Activated CD4-positive, alpha-beta T cell treated with anti-CD3 and anti-CD28 coated beads, Interleukin-2, amount 10 ng/mL, durations not matched to agents 7 days and 5 days (primary cell): ENCODE measurements around the gene CPNE2. TPM values are rescaled to one million over a fixed set of nuclear protein-coding genes. Genes with fewer than 3 reads are reported as not detected.
A peak's percentile ranks its signal among the peaks of the same experiment; 100 is the strongest.
"Not testable (repeated sequence)": the region's sequence is repeated elsewhere in the genome, so short reads cannot be mapped to it uniquely, and the experiment has no call there.

ENCODE experiments used
- CTCF ChIA-PET: fragments of 350-600 bp; sonication (Branson Sonifier 250); formaldehyde crosslinking; loops from one replicate; lab custom pipeline; 2021; ENCODE audit warnings: antibody characterized with exemption; lab: Charles Lee
- POLR2A ChIA-PET: fragments of 350-600 bp; sonication (Branson Sonifier 250); formaldehyde crosslinking; loops from one replicate; lab custom pipeline; 2021; ENCODE audit warnings: antibody characterized with exemption; lab: Charles Lee
- DNase-seq: peaks from one replicate; pipeline ENCODE4 v3.0.0-alpha.2; 2020
- H3K27ac Mint-ChIP-seq: one replicate; pipeline ENCODE4 v1.8.0; 2021; ENCODE audit warnings: mild to moderate bottlenecking, moderate library complexity, mixed read lengths
- H3K27me3 Mint-ChIP-seq: one replicate; pipeline ENCODE4 v1.8.0; 2021; ENCODE audit warnings: mixed read lengths
- H3K36me3 Mint-ChIP-seq: one replicate; pipeline ENCODE4 v1.8.0; 2021; ENCODE audit warnings: low read depth, mixed read lengths
- H3K4me1 Mint-ChIP-seq: one replicate; pipeline ENCODE4 v1.8.0; 2021; ENCODE audit warnings: mixed read lengths
- H3K4me3 Mint-ChIP-seq: one replicate; pipeline ENCODE4 v1.8.0; 2021; ENCODE audit warnings: mild to moderate bottlenecking, moderate library complexity, mixed read lengths
- H3K9me3 Mint-ChIP-seq: one replicate; pipeline ENCODE4 v1.8.0; 2021; ENCODE audit warnings: mixed read lengths
- total RNA-seq, 2 experiments: library from RNA; stranded (reverse); gene quantifications; one replicate each; pipeline ENCODE4 v1.2.3, GENCODE V29; 2021

The CPNE2 gene
- total RNA-seq, 2 experiments from 2014 or later: 3.1 to 3.6 TPM

GRCh38 chr16:57187902-57188710 lies 95.7 kb downstream of the CPNE2 start:
- CTCF ChIA-PET: interaction anchor here (1.0 to 1.3 kb wide), 2 partner anchors 8 to 46 kb away, joined by 3 read pairs; no protein-coding TSS in a partner anchor
- DNase-seq, H3K9me3 Mint-ChIP-seq, H3K27ac Mint-ChIP-seq, POLR2A ChIA-PET, H3K27me3 Mint-ChIP-seq: not testable (repeated sequence)
- H3K36me3 Mint-ChIP-seq: peaks cover 18% of the 10 kb centered on the region
- H3K4me1 Mint-ChIP-seq: peaks cover 45% of the 10 kb centered on the region
- peak overlapping the region; percentile 98 for H3K4me3 Mint-ChIP-seq

- POLR2A ChIA-PET: no interaction called here
- DNase-seq: no peak
Measured at GRCh38 chr16:57188711-57189002, 96.3 kb downstream of the CPNE2 start.

GRCh38 chr16:57189527-57189926 lies 97.1 kb downstream of the CPNE2 start:
- H3K27me3 Mint-ChIP-seq, H3K27ac Mint-ChIP-seq, H3K4me3 Mint-ChIP-seq, CTCF ChIA-PET, DNase-seq, POLR2A ChIA-PET, H3K9me3 Mint-ChIP-seq: not testable (repeated sequence)
- Mint-ChIP-seq H3K36me3 (peaks cover 13% of the 10 kb centered on the region), H3K4me1 (peaks cover 39% of the 10 kb centered on the region)

More at GRCh38 chr16:57188711-57189002, 96.3 kb downstream of the CPNE2 start:
- H3K4me1 Mint-ChIP-seq: peaks cover 45% of the 10 kb centered on the region
- peaks cover 2% of the 10 kb centered on the region for H3K9me3 Mint-ChIP-seq
- no peaks in the 10 kb centered on the region for H3K27me3 Mint-ChIP-seq
- no peak overlapping the region for H3K4me3 Mint-ChIP-seq
- CTCF ChIA-PET: no interaction called here
- no peak overlapping the region for H3K27ac Mint-ChIP-seq
- peaks cover 18% of the 10 kb centered on the region for H3K36me3 Mint-ChIP-seq

DNA sequence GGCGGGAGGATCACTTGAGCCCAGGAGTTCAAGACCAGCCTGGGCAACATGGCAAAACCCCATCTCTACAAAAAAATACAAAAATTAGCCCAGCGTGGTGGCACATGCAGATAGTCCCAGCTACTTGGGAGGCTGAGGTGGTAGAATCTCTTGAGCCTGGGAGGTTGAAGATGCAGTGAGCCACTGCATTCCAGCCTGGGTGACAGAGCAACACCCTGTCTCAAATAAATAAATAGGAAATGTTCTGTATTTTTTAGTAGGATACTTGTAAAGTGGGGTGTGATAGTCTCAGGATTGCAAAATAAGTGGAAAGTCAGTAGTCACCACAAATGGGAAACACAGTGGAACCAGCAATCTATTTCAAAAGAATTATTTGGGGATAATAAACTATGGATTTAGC lies 97.8 kb downstream of the CPNE2 start:
- Mint-ChIP-seq H3K36me3 (peaks cover 13% of the 10 kb centered on the region), H3K4me1 (peaks cover 33% of the 10 kb centered on the region), H3K4me3 (no peak overlapping the region), H3K27ac (no peak overlapping the region), H3K27me3 (no peaks in the 10 kb centered on the region), H3K9me3 (no peaks in the 10 kb centered on the region)
- DNase-seq: no peak
- CTCF ChIA-PET: no interaction called here
- POLR2A ChIA-PET: no interaction called here

DNA sequence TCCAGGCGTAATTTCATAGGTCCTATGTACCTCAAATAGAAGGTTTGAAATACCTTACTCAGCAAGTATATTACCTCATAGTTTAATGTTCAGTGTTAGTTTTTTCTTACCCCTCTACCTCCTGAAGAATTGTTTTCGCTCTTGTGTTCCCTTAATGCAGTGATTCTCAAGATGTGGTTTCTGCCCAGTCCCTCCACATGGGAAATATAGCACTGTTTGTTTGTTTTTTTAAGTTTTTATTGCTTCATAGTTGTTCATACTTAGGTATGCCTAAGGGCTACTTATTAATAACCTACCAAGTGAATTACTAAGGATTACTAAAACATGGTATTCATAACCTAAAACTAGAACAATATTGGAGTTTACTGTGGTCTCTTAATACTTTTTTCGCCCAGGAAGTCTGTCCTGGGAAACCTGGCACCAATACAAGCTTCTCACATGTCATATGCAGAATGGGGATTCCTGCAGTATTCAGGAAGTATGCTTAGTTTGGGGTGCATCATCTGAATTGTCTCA lies 98.7 kb downstream of the CPNE2 start:
- no peaks in the 10 kb centered on the region for H3K9me3 Mint-ChIP-seq
- ChIA-PET POLR2A (no interaction called here), CTCF (no interaction called here)

DNA sequence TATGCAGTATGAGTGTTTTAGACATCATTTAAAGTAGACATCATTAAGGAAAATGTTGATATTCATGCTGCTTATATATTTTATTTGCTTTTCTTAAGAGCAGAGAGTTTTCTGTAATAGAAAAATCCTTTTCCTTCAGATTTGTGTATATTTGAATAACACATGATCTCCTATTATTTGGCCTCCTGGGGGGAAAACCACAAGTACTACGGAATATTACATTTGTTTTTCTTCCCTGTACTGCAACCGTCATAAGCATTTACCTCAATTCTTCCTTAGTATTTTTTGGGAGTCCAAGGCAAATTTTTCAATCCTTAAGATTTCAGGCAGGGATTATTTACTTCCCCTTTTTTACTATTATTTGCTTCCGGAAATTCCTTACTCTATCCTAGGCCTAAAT lies 99.8 kb downstream of the CPNE2 start:
- POLR2A ChIA-PET: no interaction called here
- Mint-ChIP-seq H3K4me3 (no peak overlapping the region), H3K4me1 (peaks cover 32% of the 10 kb centered on the region), H3K36me3 (peaks cover 9% of the 10 kb centered on the region), H3K9me3 (no peaks in the 10 kb centered on the region), H3K27me3 (no peaks in the 10 kb centered on the region), H3K27ac (no peak overlapping the region)
- CTCF ChIA-PET: no interaction called here
- DNase-seq: no peak

More for the DNA sequence above, 98.7 kb downstream of the CPNE2 start:
- DNase-seq: no peak
- Mint-ChIP-seq H3K27ac (no peak overlapping the region), H3K36me3 (peaks cover 11% of the 10 kb centered on the region), H3K27me3 (no peaks in the 10 kb centered on the region), H3K4me3 (no peak overlapping the region), H3K4me1 (peaks cover 32% of the 10 kb centered on the region)

GRCh38 chr16:57192720-57193486 lies 100.5 kb downstream of the CPNE2 start:
- no peaks in the 10 kb centered on the region for H3K9me3 Mint-ChIP-seq
- no peak overlapping the region for H3K27ac Mint-ChIP-seq
- POLR2A ChIA-PET: no interaction called here
- H3K4me1 Mint-ChIP-seq: peaks cover 25% of the 10 kb centered on the region
- H3K27me3 Mint-ChIP-seq: no peaks in the 10 kb centered on the region
- no peak overlapping the region for H3K4me3 Mint-ChIP-seq
- CTCF ChIA-PET: no interaction called here
- peaks cover 8% of the 10 kb centered on the region for H3K36me3 Mint-ChIP-seq
- no peak for DNase-seq

DNA sequence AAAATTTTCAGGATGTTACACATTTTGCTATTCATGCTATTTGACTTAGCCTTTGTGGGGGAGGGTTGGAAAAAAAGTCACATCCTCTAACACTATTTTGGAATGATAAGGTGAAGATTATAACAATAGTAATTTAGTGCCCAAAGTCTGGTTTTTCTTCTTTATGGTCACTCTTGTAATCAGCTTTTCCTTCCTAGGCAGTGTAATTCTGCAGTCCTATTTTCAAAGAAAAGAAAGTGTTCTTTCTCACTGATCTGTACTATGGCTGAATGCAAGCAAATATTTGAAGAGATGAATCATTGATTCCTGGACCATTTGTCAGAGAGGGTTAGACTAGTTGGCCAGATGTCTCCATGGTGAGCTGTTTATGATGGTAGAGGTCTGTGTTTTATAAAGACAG lies 102.1 kb downstream of the CPNE2 start:
- Mint-ChIP-seq H3K4me1 (peaks cover 14% of the 10 kb centered on the region), H3K27me3 (no peaks in the 10 kb centered on the region), H3K27ac (no peak overlapping the region), H3K36me3 (peaks cover 6% of the 10 kb centered on the region), H3K4me3 (no peak overlapping the region), H3K9me3 (no peaks in the 10 kb centered on the region)
- POLR2A ChIA-PET: no interaction called here
- CTCF ChIA-PET: interaction anchor here (1.0 kb wide), 1 partner anchor 11 kb away, joined by 3 read pairs; no protein-coding TSS in a partner anchor
- no peak for DNase-seq

GRCh38 chr16:57196286-57196685 lies 103.9 kb downstream of the CPNE2 start:
- CTCF ChIA-PET: interaction anchor here (0.9 to 1.3 kb wide), 2 partner anchors 9 to 10 kb away, joined by 3 read pairs; no protein-coding TSS in a partner anchor
- Mint-ChIP-seq H3K27ac (no peak overlapping the region), H3K4me3 (no peak overlapping the region), H3K9me3 (no peaks in the 10 kb centered on the region), H3K4me1 (peaks cover 10% of the 10 kb centered on the region), H3K36me3 (peaks cover 2% of the 10 kb centered on the region), H3K27me3 (no peaks in the 10 kb centered on the region)
- no peak for DNase-seq
- POLR2A ChIA-PET: no interaction called here

- POLR2A ChIA-PET: no interaction called here
- H3K27ac Mint-ChIP-seq: no peak overlapping the region
- peaks cover 10% of the 10 kb centered on the region for H3K4me1 Mint-ChIP-seq
- H3K36me3 Mint-ChIP-seq: peaks cover 4% of the 10 kb centered on the region
- H3K27me3 Mint-ChIP-seq: no peaks in the 10 kb centered on the region
- H3K4me3 Mint-ChIP-seq: no peak overlapping the region
- DNase-seq: no peak
- CTCF ChIA-PET: interaction anchor here (0.9 to 1.3 kb wide), 2 partner anchors 9 to 10 kb away, joined by 3 read pairs; no protein-coding TSS in a partner anchor
- H3K9me3 Mint-ChIP-seq: no peaks in the 10 kb centered on the region
Measured at GRCh38 chr16:57196753-57197152, 104.4 kb downstream of the CPNE2 start.

Other genes with a start within 250 kb of the CPNE2 start
- gene SLC12A3, start 227.4 kb upstream of the CPNE2 start, total RNA-seq: not detected
- gene HERPUD1, start 160.4 kb upstream of the CPNE2 start, total RNA-seq: 100 to 1,000 TPM in 1 of 2 experiments, 10 to 100 TPM in 1; 81.3 to 113 TPM
- not detected for gene CETP, start 130.6 kb upstream of the CPNE2 start, total RNA-seq
- gene NLRC5, start 103.0 kb upstream of the CPNE2 start, total RNA-seq: 100 to 1,000 TPM; 428 to 468 TPM
- 100 to 1,000 TPM; 115 to 137 TPM for gene PSME3IP1, start 93.5 kb downstream of the CPNE2 start, total RNA-seq
- gene RSPRY1, start 93.7 kb downstream of the CPNE2 start, total RNA-seq: 10 to 100 TPM; 32.2 to 34.2 TPM
- 10 to 100 TPM; 35.0 to 36.7 TPM for gene ARL2BP, start 152.7 kb downstream of the CPNE2 start, total RNA-seq
- gene PLLP, start 192.1 kb downstream of the CPNE2 start, total RNA-seq: under 1 TPM; 0.40 to 0.55 TPM